ENCODE measurements around the gene C14orf93.

The C14orf93 gene

GRCh38 chr14:22945642-22946041 lies 64.3 kb downstream of the C14orf93 start:
- Histone ChIP-seq H3K4me3 (ENCODE audit: low read depth, low read length, poor library complexity, severe bottlenecking) (no peak overlapping the region), H3K27me3 (ENCODE audit: insufficient read depth, low read length) (no peaks in the 10 kb centered on the region), H2AFZ (ENCODE audit: low read length) (no peak overlapping the region), H3K9ac (ENCODE audit: low read length) (no peak overlapping the region), H4K20me1 (ENCODE audit: insufficient read depth, low read length) (no peaks in the 10 kb centered on the region), H3K27ac (ENCODE audit: low read depth, low read length, poor library complexity, severe bottlenecking) (no peak overlapping the region), H3K4me1 (ENCODE audit: insufficient read depth, low read length, severe bottlenecking) (no peaks in the 10 kb centered on the region), H3K36me3 (ENCODE audit: insufficient read depth, low read length) (peaks cover 35% of the 10 kb centered on the region), H3K9me2 (ENCODE audit: low read depth, low read length) (no peaks in the 10 kb centered on the region), H3K79me2 (ENCODE audit: insufficient read depth, low read length) (no peaks in the 10 kb centered on the region), H3K4me2 (ENCODE audit: low read length) (no peak overlapping the region), H3K9me3 (ENCODE audit: low read length) (no peaks in the 10 kb centered on the region), H3F3A (ENCODE audit: insufficient read depth, low read length) (no peaks in the 10 kb centered on the region)
- TF ChIP-seq EZH2 (IDR thresholded peaks at IDR 0.05; ENCODE audit: borderline replicate concordance, low read length) (no peak), CTCF (IDR thresholded peaks at IDR 0.05; ENCODE audit: low read length) (no peak)

GRCh38 chr14:22939684-22940083 lies 70.3 kb downstream of the C14orf93 start:
- H3K4me1 ChIP-seq (ENCODE audit: insufficient read depth, low read length, severe bottlenecking), result no peaks in the 10 kb centered on the region

More at GRCh38 chr14:22939684-22940083, 70.3 kb downstream of the C14orf93 start:
- H2AFZ ChIP-seq (ENCODE audit: low read length), result no peak overlapping the region
- H3K9me2 ChIP-seq (ENCODE audit: low read depth, low read length), result no peaks in the 10 kb centered on the region
- H4K20me1 ChIP-seq (ENCODE audit: insufficient read depth, low read length), result no peaks in the 10 kb centered on the region
- no peak overlapping the region for H3K27ac ChIP-seq (ENCODE audit: low read depth, low read length, poor library complexity, severe bottlenecking)
- H3K27me3 ChIP-seq (ENCODE audit: insufficient read depth, low read length), result no peaks in the 10 kb centered on the region
- H3F3A ChIP-seq (ENCODE audit: insufficient read depth, low read length), result no peaks in the 10 kb centered on the region
- TF ChIP-seq CTCF (IDR thresholded peaks at IDR 0.05; ENCODE audit: low read length) (no peak), EZH2 (IDR thresholded peaks at IDR 0.05; ENCODE audit: borderline replicate concordance, low read length) (no peak)
- H3K4me2 ChIP-seq (ENCODE audit: low read length), result no peak overlapping the region
- H3K4me3 ChIP-seq (ENCODE audit: low read depth, low read length, poor library complexity, severe bottlenecking), result no peak overlapping the region
- peaks cover 12% of the 10 kb centered on the region for H3K36me3 ChIP-seq (ENCODE audit: insufficient read depth, low read length)
- H3K9me3 ChIP-seq (ENCODE audit: low read length), result no peaks in the 10 kb centered on the region
- H3K79me2 ChIP-seq (ENCODE audit: insufficient read depth, low read length), result no peaks in the 10 kb centered on the region
- no peak overlapping the region for H3K9ac ChIP-seq (ENCODE audit: low read length)
